GM06990 (cell line): ENCODE measurements around the gene GDF7.

ENCODE experiments used
- DNase-seq: peaks from one replicate; pipeline ENCODE4 v3.0.0-alpha.2; 2011; ENCODE audit not compliant: insufficient read length; ENCODE audit errors: extremely low read depth
- H3K27me3 ChIP-seq: replicated peaks from 2 replicates; pipeline ENCODE4 v1.6.0; 2011; ENCODE audit warnings: low read length; ENCODE audit not compliant: control insufficient read depth, insufficient read depth
- H3K36me3 ChIP-seq: 2 replicates; pipeline ENCODE4 v1.5.1; 2011; ENCODE audit warnings: low read length; ENCODE audit not compliant: control insufficient read depth, insufficient read depth
- H3K4me3 ChIP-seq: replicated peaks from 2 replicates; pipeline ENCODE4 v1.5.1; 2011; ENCODE audit warnings: low read depth, mild to moderate bottlenecking, control low read depth, low read length
- TF ChIP-seq, protein P1 (sequence below): IDR thresholded peaks from 2 replicates; pipeline ENCODE4 v1.5.1; 2011; ENCODE audit warnings: low read length, control low read depth, mild to moderate bottlenecking, inconsistent platforms; ENCODE audit not compliant: insufficient read depth, poor library complexity, severe bottlenecking

Gene GDF7

GRCh38 chr2:20693317-20693716 is 26.4 kb downstream of the GDF7 start:
- TF ChIP-seq, protein P1, sequence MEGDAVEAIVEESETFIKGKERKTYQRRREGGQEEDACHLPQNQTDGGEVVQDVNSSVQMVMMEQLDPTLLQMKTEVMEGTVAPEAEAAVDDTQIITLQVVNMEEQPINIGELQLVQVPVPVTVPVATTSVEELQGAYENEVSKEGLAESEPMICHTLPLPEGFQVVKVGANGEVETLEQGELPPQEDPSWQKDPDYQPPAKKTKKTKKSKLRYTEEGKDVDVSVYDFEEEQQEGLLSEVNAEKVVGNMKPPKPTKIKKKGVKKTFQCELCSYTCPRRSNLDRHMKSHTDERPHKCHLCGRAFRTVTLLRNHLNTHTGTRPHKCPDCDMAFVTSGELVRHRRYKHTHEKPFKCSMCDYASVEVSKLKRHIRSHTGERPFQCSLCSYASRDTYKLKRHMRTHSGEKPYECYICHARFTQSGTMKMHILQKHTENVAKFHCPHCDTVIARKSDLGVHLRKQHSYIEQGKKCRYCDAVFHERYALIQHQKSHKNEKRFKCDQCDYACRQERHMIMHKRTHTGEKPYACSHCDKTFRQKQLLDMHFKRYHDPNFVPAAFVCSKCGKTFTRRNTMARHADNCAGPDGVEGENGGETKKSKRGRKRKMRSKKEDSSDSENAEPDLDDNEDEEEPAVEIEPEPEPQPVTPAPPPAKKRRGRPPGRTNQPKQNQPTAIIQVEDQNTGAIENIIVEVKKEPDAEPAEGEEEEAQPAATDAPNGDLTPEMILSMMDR, result no peak
- Histone ChIP-seq H3K27me3 (no peaks in the 10 kb centered on the region), H3K4me3 (no peak overlapping the region), H3K36me3 (peaks cover 6% of the 10 kb centered on the region)
- DNase-seq, result no peak

DNA sequence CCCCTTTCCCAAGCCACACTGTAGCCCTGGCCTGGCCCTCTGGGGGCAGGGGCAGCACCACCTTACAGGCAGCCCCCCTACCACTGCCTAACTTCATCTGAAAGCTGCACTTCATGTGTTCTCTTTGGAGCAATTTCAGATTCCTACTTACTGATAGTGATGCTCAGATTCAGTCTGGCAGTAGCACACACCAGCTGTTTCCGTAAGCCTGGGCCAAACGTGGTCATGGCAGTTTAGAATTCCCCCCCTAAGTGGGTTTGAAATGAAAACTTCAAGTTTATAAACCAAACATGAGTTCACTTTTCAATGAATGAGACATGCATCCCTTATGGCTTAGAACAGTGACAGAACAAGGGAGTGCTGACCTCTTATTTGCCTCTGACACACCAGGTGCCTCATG is 29.4 kb downstream of the GDF7 start:
- H3K36me3 ChIP-seq, result peaks cover 4% of the 10 kb centered on the region
- no peaks in the 10 kb centered on the region for H3K27me3 ChIP-seq
- no peak overlapping the region for H3K4me3 ChIP-seq
- DNase-seq, result no peak
- TF ChIP-seq, protein P1, result no peak

GRCh38 chr2:20697322-20697934 is 30.5 kb downstream of the GDF7 start:
- Histone ChIP-seq H3K36me3 (peaks cover 4% of the 10 kb centered on the region), H3K4me3 (no peak overlapping the region), H3K27me3 (no peaks in the 10 kb centered on the region)
- no peak for DNase-seq
- TF ChIP-seq, protein P1, result no peak

DNA sequence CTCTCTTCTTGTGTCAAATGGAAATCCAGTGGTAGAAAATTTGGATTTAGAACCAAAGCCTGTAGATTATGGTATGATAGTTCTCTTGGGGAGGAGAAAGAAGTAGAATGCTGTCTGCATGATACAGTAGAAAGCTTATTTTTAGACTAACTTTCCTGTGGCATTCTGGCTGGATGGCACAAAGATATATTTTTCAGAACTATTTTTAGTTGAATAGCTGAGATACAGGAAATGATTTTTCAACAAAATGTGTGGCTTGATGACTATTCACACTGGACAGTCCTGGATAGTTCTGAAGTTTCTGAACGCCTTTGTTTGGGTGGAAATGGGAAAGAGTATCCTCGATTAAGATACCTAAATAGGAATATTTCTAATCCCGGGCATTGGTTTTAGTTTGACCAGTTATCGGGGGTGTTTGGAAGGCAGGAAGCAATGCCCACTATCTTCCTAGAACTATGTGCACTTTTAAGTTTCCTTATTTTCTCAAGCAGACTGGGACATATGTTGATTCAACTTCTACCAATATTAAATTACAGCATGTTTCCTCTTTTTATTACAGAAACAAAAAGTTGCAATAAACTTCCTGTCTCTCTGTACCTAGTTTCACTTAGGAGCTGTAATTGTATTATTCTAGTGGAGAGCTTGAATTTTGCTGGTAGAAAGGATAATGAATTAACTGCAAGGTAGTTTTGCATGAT is 32.1 kb downstream of the GDF7 start:
- H3K4me3 ChIP-seq, result no peak overlapping the region
- DNase-seq, result no peak
- H3K36me3 ChIP-seq, result peaks cover 3% of the 10 kb centered on the region
- H3K27me3 ChIP-seq, result no peaks in the 10 kb centered on the region
- TF ChIP-seq, protein P1, result no peak

DNA sequence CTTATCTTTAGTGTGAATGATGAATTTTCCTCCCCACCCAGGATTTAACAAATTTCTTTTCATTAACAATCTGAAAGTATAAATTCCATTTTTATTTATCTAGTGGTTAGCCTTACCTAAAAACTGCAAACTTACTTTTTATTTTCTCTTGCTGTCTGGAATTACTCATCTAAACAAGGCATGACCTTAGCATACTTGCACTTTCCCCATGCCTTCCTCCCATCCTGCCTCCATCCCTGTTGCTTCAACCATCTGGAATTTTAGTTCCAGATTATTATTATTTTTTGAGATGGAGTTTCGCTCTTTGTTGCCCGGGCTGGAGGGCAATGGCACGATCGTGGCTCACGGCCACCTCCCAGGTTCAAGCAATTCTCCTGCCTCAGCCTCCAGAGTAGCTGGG is 35.6 kb downstream of the GDF7 start:
- Histone ChIP-seq H3K27me3 (no peaks in the 10 kb centered on the region), H3K4me3 (no peak overlapping the region), H3K36me3 (no peaks in the 10 kb centered on the region; the same call in 1 of the 2 replicates)
- DNase-seq, result no peak
- TF ChIP-seq, protein P1, result no peak
